GM19372 (cell line): ENCODE results near the gene DCUN1D2.
"Not testable (repeated sequence)": the region's sequence is repeated elsewhere in the genome, so short reads cannot be mapped to it uniquely, and the experiment has no call there.

ENCODE experiments used
- ATAC-seq: cut with Tn5 transposase; IDR thresholded peaks from one replicate; pipeline ENCODE4 v1.9.1; 2021; ENCODE audit warnings: mild to moderate bottlenecking, low read depth, moderate library complexity; ENCODE audit not compliant: unreplicated experiment

DCUN1D2 gene

GRCh38 chr13:113468472-113469201 lies 21.9 kb downstream of the DCUN1D2 start:
- no peak for ATAC-seq

GRCh38 chr13:113468029-113468428 lies 22.5 kb downstream of the DCUN1D2 start:
- ATAC-seq, result no peak

GRCh38 chr13:113466383-113466782 lies 24.1 kb downstream of the DCUN1D2 start:
- ATAC-seq, result no peak

GRCh38 chr13:113465300-113465699 lies 25.2 kb downstream of the DCUN1D2 start:
- ATAC-seq, result no peak

- ATAC-seq, result no peak
These were observed 26.0 kb downstream of the DCUN1D2 start for GRCh38 chr13:113464476-113464875.

- no peak for ATAC-seq
These were observed 29.3 kb downstream of the DCUN1D2 start for GRCh38 chr13:113461022-113461751.

GRCh38 chr13:113460599-113460998 lies 29.9 kb downstream of the DCUN1D2 start:
- no peak for ATAC-seq

GRCh38 chr13:113460064-113460555 lies 30.4 kb downstream of the DCUN1D2 start:
- no peak for ATAC-seq

- ATAC-seq, result no peak
These were observed 32.1 kb downstream of the DCUN1D2 start for GRCh38 chr13:113458253-113459065.

- no peak for ATAC-seq
These were observed 33.0 kb downstream of the DCUN1D2 start for GRCh38 chr13:113457510-113457909.

- ATAC-seq, result no peak
These were observed 34.3 kb downstream of the DCUN1D2 start for GRCh38 chr13:113456116-113456702.

- ATAC-seq, result no peak
These were observed 35.1 kb downstream of the DCUN1D2 start for GRCh38 chr13:113455384-113455783.

GRCh38 chr13:113454936-113455335 lies 35.6 kb downstream of the DCUN1D2 start:
- ATAC-seq, result no peak

GRCh38 chr13:113452942-113453901 lies 37.3 kb downstream of the DCUN1D2 start, which contains the start of gene ADPRHL1:
Gene ADPRHL1, minus strand, starts transcription at chr13:113453488. Its CDS starts 51 bp downstream, at chr13:113453437.
- no peak for ATAC-seq

- ATAC-seq, result no peak
These were observed 38.0 kb downstream of the DCUN1D2 start for GRCh38 chr13:113452466-113452865.

GRCh38 chr13:113451951-113452421 lies 38.5 kb downstream of the DCUN1D2 start:
- no peak for ATAC-seq

GRCh38 chr13:113450861-113451620 lies 39.5 kb downstream of the DCUN1D2 start:
- ATAC-seq, result not testable (repeated sequence)

GRCh38 chr13:113450348-113450744 lies 40.2 kb downstream of the DCUN1D2 start:
- ATAC-seq, result not testable (repeated sequence)
